Muscle of back (tissue), 11 donors: Measurements from ENCODE around the gene TNS3. TPM values are rescaled to one million over a fixed set of nuclear protein-coding genes. Genes with fewer than 3 reads are reported as not detected.
"Not testable (repeated sequence)": the region's sequence is repeated elsewhere in the genome, so short reads cannot be mapped to it uniquely, and the experiment has no call there.

ENCODE experiments used
- DNase-seq, 3 donors: peaks; one replicate each; pipeline versions ENCODE4 v3.0.0 to v3.0.0-alpha.2; 2013
- polyA plus RNA-seq, 10 donors: library from polyadenylated mRNA; unstranded; fragments of 120-200 nt; gene quantifications; one replicate each; pipeline ENCODE4 v1.2.1, GENCODE V29; 2013; ENCODE audit not compliant: insufficient read length in 10 of 10

Gene TNS3
- polyA plus RNA-seq, 10 donors: 24.5 to 51.0 (median 27.3) TPM

DNA sequence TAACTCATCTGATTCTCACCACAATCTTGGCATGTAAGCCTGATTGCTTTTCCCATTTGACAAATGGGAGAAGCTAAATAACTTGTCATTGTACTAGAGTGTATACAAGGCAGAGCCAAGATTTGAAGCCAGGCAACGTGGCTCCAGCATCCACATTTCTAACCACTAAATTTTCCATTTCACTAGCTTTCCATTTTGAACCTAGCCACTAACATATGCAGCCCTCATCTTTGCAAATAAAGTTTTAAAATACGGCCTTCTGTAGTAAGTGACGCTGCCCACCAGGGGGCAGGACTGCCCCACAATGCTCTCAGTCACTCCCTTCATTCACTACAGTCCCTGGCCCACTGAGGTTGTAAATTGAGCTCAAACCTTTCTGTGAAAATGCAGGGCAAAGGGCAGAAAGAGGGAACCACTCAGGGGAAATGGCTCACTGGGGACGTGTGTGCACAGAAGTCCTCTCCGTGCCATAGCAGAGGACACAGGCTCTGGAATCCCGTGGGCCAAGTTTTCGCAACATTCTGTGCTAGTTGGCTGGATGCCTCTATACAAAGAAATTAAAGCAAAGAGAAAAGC lies 315.7 kb downstream of the TNS3 start:
- peak; percentile 68 to 90 (median 80) for DNase-seq

- no peak for DNase-seq
Measured at GRCh38 chr7:47265621-47266020, 316.3 kb downstream of the TNS3 start.

- no peak for DNase-seq
Measured at GRCh38 chr7:47264021-47264651, 317.8 kb downstream of the TNS3 start.

- no peak for DNase-seq
Measured at GRCh38 chr7:47262881-47263280, 319.0 kb downstream of the TNS3 start.

- DNase-seq: not testable (repeated sequence)
Measured at GRCh38 chr7:47262160-47262559, 319.8 kb downstream of the TNS3 start.

DNA sequence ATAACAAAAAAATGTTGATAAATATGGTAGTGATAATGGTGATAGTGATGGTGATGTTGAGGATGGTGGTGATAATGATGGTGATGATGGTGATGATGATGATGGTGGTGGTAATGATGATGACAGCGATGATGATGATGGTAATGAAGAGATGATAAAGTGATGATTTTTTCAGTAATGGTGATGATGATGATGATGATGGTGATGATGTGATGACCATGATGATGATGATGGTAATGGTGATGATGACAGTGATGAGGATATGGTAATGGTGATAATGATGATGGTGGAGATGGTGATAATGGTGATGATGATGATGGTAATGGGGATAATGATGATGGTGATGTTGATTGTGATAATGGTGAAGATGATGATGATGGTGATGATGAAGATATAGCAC lies 321.6 kb downstream of the TNS3 start:
- no peak for DNase-seq

DNA sequence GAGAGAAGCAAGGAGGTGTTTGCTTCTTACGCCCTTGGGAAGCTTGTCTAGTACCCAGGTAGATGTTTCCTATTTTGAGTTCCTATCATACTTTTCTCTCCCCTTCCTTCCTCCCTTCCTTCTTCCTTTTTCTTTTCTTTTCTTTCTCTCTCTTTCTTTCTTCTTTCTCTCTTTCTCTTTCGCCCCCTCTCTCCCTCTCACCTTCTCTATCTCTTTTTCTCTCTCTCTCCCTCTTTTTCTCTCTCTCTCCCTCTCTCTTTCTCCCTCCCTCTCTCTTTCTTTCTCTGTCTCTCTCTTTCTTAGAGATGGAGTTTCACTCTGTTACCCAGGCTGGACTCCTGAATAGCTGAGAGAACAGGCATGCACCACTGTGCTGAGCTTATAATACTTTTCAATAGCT lies 322.2 kb downstream of the TNS3 start:
- DNase-seq: no peak

DNA sequence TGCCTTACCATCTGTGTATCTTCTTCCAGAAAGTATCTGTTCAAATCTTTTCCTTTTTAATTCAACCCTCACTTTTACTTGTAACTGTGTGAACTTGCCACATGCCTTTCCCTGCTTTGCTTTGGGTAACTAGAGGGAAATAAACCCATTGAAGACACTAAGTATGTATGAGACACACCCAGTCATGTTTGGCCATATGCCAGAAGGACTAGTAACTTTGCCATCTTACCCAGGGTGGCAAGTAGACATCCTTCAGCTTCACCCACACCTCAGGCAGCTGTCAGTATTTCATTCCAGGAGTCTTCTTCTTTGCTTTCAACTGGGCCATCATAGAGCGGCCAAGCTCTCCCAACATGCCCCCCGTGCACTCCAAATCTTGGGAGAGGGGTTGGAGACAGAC lies 323.1 kb downstream of the TNS3 start:
- no peak for DNase-seq

DNA sequence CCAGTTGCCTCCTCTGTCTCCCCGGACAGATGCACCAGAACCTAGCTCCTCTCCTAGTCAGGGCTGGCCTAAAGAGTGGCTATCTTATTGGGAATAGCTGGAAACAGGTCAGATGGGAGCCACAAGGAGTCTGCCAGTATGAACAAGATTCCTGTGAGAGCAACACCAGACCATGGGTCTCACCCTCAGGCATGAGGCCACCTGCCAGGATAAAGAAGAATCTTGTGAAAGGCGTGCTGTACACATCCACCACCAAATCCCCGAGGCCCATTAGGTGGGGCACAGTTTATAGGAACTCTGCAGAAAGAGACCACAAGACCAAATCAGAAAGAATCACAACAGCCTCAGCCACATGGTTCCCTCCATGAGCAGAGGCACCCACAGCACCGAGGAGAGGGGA lies 325.9 kb downstream of the TNS3 start:
- DNase-seq: no peak

- DNase-seq: no peak
Measured at GRCh38 chr7:47255441-47255840, 326.5 kb downstream of the TNS3 start.

GRCh38 chr7:47255007-47255406 lies 326.9 kb downstream of the TNS3 start:
- DNase-seq: no peak

DNA sequence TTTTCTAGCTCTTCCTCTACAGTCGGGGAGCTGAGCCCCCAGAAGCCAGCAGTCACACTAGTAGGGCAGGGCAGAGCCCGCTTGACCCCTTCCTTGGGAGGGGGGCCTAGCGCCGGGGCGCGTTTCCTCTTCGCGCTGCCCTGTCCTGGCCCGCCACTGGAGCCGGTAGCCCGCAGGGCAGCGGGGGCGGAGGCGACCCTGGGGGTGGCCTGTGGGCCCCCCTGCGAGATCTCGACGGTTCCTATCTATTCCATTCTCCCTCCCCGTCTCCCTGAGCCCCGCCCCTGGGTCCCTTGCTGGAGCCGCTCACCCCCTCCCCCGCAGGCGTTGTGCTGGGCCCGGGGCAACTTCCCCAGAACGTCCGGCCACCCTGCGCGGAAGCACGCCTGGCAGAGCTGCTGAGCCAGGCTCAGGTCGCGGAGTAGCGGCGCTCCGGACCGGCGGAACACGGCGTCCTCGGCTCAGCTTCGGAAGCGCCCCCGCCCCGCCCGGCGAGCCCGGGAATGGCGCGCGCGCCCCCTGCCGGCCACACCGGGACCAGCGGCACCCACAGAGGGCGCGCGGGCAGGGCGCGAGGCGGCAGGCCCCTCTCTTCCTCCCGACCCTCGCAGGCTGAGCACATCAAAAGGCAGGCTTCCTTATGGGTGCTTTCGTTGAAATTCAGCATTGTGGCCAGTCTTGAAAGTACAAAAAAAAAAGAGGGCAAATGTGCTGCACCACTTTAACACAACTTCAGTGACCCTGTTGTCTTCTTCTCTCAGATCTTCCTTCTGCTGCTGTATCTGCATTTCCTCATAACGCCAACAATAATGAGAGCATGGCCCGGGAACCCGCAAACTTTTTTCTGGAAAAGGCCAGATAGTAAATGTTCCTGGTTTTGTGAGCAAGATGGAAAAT lies 327.6 kb downstream of the TNS3 start:
- DNase-seq: peak; percentile 67 to 92 (median 85)

DNA sequence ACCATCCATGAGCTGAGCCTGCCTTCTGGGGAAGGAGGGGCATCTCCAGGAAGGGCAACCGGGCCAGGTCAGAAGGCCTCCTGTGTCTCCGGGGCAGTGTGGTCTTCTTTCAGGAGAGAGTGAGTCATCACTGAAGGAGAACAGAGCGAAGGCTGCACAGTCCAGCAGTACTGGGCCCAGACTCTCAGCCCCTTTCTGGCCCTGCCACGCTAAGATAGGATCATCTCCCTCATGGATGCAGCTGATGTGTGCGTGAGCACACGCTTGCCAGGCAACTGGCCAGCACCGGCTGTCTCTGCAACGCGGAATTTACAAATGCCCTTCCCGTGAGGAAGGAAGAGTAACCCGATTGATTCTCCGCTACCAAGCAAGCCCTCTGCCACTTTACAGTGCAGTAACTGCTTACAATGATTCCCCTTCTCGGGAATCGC lies 328.2 kb downstream of the TNS3 start:
- DNase-seq: peak; percentile 61 to 89 (median 66)

- DNase-seq: no peak
Measured at GRCh38 chr7:47252675-47253074, 329.2 kb downstream of the TNS3 start.

DNA sequence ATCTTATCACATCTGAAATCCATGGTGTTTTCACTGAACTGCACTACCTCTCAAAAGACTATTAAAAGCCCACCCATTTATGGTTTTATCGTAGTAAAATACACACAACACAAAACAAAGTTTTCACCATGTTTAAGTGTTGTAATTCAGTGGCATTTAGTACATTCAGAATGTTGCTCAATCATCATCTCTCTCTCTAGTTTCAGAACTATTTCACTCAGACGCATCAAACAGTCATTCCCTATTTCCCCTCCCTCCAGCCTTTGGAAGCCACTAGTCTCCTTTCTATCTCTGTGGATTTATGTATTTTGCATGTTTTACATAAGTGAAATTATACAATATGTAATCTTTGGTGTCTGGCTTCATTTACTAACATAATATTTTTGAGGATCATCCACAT lies 332.6 kb downstream of the TNS3 start:
- no peak for DNase-seq

DNA sequence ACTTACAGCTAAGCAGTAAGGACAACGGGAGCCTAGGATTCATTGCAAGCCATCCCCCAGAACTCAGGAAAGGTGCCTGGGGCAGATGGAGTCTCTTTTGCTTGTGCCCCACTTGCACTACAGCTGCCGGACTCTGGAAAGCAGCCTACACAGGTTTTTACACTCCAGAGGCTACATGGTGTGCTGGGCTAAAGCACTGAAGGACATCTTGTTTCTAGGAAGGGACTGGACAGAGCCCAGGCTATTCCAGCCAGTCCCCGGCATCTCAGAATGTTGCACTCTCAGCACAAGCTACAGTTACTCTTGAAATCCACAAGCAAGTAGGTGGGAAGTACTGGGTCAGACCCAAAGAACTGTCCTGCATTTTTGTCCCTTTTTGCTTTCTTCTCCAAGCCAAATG lies 333.1 kb downstream of the TNS3 start:
- DNase-seq: peak in 1 of 3 donors; percentile 26

GRCh38 chr7:47247132-47247531 lies 334.8 kb downstream of the TNS3 start:
- DNase-seq: peak in 1 of 3 donors; percentile 38

GRCh38 chr7:47244692-47245091 lies 337.2 kb downstream of the TNS3 start:
- DNase-seq: no peak

GRCh38 chr7:47241112-47242065 lies 340.5 kb downstream of the TNS3 start:
- DNase-seq: no peak

DNA sequence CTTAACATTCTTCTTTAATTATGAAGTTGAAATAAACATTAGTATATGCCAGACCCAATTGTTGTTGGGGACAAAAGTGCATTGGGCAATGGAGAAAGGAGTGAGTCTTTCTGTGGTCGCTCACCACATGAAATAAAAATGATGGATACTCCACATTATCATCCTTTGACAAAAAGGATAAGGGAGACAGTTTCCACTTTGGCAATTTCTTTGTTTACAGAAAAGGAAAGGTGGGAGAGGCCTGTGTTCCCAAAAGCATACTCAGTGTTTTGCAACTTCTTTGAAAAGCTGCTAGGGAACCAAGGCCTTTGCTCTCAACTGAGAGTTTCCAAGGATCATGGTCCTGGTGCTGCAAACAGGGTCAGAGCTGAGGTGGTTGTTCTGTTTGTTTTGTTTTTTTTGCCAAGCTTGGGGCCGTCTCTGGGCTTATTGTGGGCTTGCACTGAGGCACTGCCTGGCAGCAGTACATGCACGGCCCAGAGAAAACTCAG lies 341.9 kb downstream of the TNS3 start:
- DNase-seq: peak; percentile 52 to 85 (median 68)

- peak in 1 of 3 donors; percentile 50 for DNase-seq
Measured at GRCh38 chr7:47239034-47239433, 342.9 kb downstream of the TNS3 start.
